ENCODE results near the gene NUMA1.

DNA sequence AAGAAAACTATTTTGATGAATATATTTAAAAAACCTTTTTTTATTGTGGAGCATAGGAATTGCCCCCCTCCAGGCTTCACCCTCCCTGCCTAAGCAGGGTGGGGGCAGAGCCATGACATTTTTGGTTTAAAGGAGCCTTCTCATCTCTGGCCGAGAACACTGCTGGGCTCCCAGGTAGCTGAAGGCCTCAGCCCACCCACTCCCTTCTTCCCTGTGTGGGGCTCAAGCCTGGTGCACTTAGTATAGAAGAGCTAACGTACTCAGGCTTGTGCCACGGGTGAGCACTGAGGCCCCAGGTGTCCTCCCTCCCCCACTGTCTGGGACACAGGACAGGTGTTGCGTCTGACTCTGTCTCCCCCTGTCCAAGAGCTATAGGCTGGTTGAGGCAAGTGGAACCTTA lies 83.8 kb downstream of the NUMA1 start:
- no peak for TF ChIP-seq YY1 (IDR thresholded peaks at IDR 0.05)
- TF ChIP-seq, protein P1, sequence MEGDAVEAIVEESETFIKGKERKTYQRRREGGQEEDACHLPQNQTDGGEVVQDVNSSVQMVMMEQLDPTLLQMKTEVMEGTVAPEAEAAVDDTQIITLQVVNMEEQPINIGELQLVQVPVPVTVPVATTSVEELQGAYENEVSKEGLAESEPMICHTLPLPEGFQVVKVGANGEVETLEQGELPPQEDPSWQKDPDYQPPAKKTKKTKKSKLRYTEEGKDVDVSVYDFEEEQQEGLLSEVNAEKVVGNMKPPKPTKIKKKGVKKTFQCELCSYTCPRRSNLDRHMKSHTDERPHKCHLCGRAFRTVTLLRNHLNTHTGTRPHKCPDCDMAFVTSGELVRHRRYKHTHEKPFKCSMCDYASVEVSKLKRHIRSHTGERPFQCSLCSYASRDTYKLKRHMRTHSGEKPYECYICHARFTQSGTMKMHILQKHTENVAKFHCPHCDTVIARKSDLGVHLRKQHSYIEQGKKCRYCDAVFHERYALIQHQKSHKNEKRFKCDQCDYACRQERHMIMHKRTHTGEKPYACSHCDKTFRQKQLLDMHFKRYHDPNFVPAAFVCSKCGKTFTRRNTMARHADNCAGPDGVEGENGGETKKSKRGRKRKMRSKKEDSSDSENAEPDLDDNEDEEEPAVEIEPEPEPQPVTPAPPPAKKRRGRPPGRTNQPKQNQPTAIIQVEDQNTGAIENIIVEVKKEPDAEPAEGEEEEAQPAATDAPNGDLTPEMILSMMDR (IDR thresholded peaks at IDR 0.05; ENCODE audit: low read depth, low read length, missing input control), result no peak
- TF ChIP-seq TAF1 (conservative IDR thresholded peaks at IDR 0.05), result no peak
- TF ChIP-seq SP1 (IDR thresholded peaks at IDR 0.05), result no peak
- TF ChIP-seq EGR1 (IDR thresholded peaks at IDR 0.05; ENCODE audit: low read depth in 2 of 2), result no peak
- TF ChIP-seq, protein P2, sequence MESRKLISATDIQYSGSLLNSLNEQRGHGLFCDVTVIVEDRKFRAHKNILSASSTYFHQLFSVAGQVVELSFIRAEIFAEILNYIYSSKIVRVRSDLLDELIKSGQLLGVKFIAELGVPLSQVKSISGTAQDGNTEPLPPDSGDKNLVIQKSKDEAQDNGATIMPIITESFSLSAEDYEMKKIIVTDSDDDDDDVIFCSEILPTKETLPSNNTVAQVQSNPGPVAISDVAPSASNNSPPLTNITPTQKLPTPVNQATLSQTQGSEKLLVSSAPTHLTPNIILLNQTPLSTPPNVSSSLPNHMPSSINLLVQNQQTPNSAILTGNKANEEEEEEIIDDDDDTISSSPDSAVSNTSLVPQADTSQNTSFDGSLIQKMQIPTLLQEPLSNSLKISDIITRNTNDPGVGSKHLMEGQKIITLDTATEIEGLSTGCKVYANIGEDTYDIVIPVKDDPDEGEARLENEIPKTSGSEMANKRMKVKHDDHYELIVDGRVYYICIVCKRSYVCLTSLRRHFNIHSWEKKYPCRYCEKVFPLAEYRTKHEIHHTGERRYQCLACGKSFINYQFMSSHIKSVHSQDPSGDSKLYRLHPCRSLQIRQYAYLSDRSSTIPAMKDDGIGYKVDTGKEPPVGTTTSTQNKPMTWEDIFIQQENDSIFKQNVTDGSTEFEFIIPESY (IDR thresholded peaks at IDR 0.05), result no peak
- no peak for TF ChIP-seq JUND (IDR thresholded peaks at IDR 0.05)
- no peak for TF ChIP-seq ATF3 (IDR thresholded peaks at IDR 0.05)
- no peak for TF ChIP-seq FOXA1 (IDR thresholded peaks at IDR 0.05)
- TF ChIP-seq REST (IDR thresholded peaks at IDR 0.05), result no peak

Data from liver (tissue), 3 donors.